OCI-LY1 (cell line): ENCODE results near the gene TRIM67.

Source experiments
- H2AFZ ChIP-seq: fragments of 200-600 bp; sonication (generic), shearing (Covaris generic); 2 replicates; pipeline ENCODE4 v1.6.0; 2014; ENCODE audit warnings: antibody characterized with exemption, mild to moderate bottlenecking, low read length
- H3F3A ChIP-seq: fragments of 200-600 bp; sonication (generic), shearing (Covaris generic); 2 replicates; pipeline ENCODE4 v1.6.0; 2014; ENCODE audit warnings: mild to moderate bottlenecking, antibody characterized with exemption, low read length, moderate library complexity; ENCODE audit not compliant: insufficient read depth
- H3K27ac ChIP-seq: fragments of 200-600 bp; sonication (generic); 2 replicates; pipeline ENCODE4 v1.5.1; 2014; ENCODE audit warnings: low read length, mixed run types, mild to moderate bottlenecking, low read depth; ENCODE audit not compliant: poor library complexity, severe bottlenecking
- H3K27me3 ChIP-seq: fragments of 200-600 bp; sonication (generic); 2 replicates; pipeline ENCODE4 v1.6.0; 2014; ENCODE audit warnings: antibody characterized with exemption, mild to moderate bottlenecking, low read length, moderate library complexity; ENCODE audit not compliant: insufficient read depth
- H3K36me3 ChIP-seq: fragments of 200-600 bp; sonication (generic); 2 replicates; pipeline ENCODE4 v1.6.1; 2014; ENCODE audit warnings: mild to moderate bottlenecking, antibody characterized with exemption, low read length, moderate library complexity, mixed read lengths; ENCODE audit not compliant: insufficient read depth
- H3K4me1 ChIP-seq: fragments of 200-600 bp; sonication (generic); 2 replicates; pipeline ENCODE4 v1.5.1; 2014; ENCODE audit warnings: mild to moderate bottlenecking, low read length, moderate library complexity; ENCODE audit not compliant: insufficient read depth, severe bottlenecking
- H3K4me2 ChIP-seq: fragments of 200-600 bp; sonication (generic), shearing (Covaris generic); 2 replicates; pipeline ENCODE4 v1.6.1; 2014; ENCODE audit warnings: low read length
- H3K4me3 ChIP-seq: fragments of 200-600 bp; sonication (generic); 2 replicates; pipeline ENCODE4 v1.5.1; 2014; ENCODE audit warnings: low read length, low read depth, mild to moderate bottlenecking, mixed read lengths; ENCODE audit not compliant: poor library complexity, severe bottlenecking
- H3K79me2 ChIP-seq: fragments of 200-600 bp; shearing (Covaris generic); 2 replicates; pipeline ENCODE4 v1.6.1; 2016; ENCODE audit warnings: mixed run types, low read length, mixed read lengths; ENCODE audit not compliant: insufficient read depth
- H3K9ac ChIP-seq: fragments of 200-600 bp; sonication (generic), shearing (Covaris generic); 2 replicates; pipeline ENCODE4 v1.6.1; 2014; ENCODE audit warnings: mild to moderate bottlenecking, low read length, mixed read lengths
- H3K9me2 ChIP-seq: fragments of 200-600 bp; sonication (generic), shearing (Covaris generic); 2 replicates; pipeline ENCODE4 v1.6.1; 2014; ENCODE audit warnings: low read depth, mild to moderate bottlenecking, low read length, mixed read lengths
- H3K9me3 ChIP-seq: fragments of 200-600 bp; shearing (Covaris generic); 2 replicates; pipeline ENCODE4 v1.6.1; 2014; ENCODE audit warnings: low read length, mixed read lengths
- H4K20me1 ChIP-seq: fragments of 200-600 bp; sonication (generic), shearing (Covaris generic); 2 replicates; pipeline ENCODE4 v1.6.0; 2016; ENCODE audit warnings: mild to moderate bottlenecking, low read length; ENCODE audit not compliant: insufficient read depth
- EZH2 ChIP-seq: fragments of 200-600 bp; sonication (generic), shearing (Covaris generic); IDR thresholded peaks from 2 replicates; pipeline ENCODE4 v1.8.0; 2017; ENCODE audit warnings: borderline replicate concordance, mixed run types, mild to moderate bottlenecking, antibody characterized with exemption, low read length, moderate library complexity, mixed read lengths
- TF ChIP-seq, protein P1 (sequence below): fragments of 200-600 bp; sonication (generic), shearing (Covaris generic); IDR thresholded peaks from 2 replicates; pipeline ENCODE4 v1.5.1; 2017; ENCODE audit warnings: mild to moderate bottlenecking, antibody characterized with exemption, low read length, moderate library complexity, mixed read lengths

The TRIM67 gene

DNA sequence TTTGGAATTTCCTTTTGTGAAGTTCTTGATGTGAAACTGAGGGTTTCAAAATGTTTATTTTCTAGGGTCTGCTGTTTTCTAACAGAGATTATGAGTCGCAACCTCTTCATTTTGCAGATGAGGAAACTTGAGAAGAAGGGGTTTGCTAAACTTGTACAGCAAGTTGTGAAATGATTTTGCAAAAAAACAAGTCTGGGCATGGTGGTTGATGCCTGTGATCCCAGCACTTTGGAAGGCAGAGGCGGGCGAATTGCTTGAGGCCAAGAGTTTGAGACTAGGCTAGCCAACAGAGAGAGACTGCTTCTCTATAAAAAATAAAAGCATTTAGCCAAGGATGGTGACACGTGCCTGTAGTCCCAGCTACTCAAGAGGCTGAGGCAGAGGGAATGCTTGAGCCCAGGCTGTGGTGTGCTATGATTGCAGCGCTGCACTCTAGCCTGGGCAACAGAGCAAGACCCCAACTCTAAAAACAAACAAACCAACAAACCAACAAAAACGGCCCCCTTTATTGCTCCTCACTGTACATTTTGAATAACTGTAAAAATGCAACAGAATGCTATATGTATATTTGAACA, 9.9 kb downstream of the TRIM67 start:
- Histone ChIP-seq H3K9ac (no peak overlapping the region), H3K4me1 (no peaks in the 10 kb centered on the region), H3K9me3 (no peaks in the 10 kb centered on the region), H3K27me3 (no peaks in the 10 kb centered on the region), H3K9me2 (no peaks in the 10 kb centered on the region), H3K4me3 (no peak overlapping the region), H2AFZ (no peak overlapping the region), H4K20me1 (no peaks in the 10 kb centered on the region), H3K4me2 (no peak overlapping the region), H3K27ac (no peak overlapping the region), H3F3A (no peaks in the 10 kb centered on the region), H3K79me2 (no peaks in the 10 kb centered on the region), H3K36me3 (no peaks in the 10 kb centered on the region)
- TF ChIP-seq EZH2 = no peak
- TF ChIP-seq, protein P1, sequence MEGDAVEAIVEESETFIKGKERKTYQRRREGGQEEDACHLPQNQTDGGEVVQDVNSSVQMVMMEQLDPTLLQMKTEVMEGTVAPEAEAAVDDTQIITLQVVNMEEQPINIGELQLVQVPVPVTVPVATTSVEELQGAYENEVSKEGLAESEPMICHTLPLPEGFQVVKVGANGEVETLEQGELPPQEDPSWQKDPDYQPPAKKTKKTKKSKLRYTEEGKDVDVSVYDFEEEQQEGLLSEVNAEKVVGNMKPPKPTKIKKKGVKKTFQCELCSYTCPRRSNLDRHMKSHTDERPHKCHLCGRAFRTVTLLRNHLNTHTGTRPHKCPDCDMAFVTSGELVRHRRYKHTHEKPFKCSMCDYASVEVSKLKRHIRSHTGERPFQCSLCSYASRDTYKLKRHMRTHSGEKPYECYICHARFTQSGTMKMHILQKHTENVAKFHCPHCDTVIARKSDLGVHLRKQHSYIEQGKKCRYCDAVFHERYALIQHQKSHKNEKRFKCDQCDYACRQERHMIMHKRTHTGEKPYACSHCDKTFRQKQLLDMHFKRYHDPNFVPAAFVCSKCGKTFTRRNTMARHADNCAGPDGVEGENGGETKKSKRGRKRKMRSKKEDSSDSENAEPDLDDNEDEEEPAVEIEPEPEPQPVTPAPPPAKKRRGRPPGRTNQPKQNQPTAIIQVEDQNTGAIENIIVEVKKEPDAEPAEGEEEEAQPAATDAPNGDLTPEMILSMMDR = no peak

DNA sequence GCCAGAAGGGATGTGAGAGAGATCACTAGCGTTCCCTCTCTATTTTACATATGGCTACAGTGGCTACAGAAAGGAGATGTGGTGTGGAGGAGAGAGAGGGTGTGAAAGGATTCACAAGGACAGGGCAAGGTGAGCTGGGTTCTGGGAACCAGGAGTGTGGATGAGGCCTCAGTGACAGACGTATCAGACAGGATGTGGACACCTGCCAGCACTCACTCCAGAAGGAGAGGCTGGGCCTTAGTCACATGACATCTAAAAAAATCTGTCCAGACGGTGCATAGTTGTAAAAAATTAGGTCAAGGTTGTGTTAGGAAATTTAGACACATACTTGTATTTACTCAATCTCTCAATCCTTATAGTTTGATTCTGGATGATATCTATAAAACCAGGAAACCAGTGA, 10.6 kb downstream of the TRIM67 start:
- Histone ChIP-seq H3K9me3 (no peaks in the 10 kb centered on the region), H3K4me2 (no peak overlapping the region), H3K4me1 (no peaks in the 10 kb centered on the region), H2AFZ (no peak overlapping the region), H3F3A (no peaks in the 10 kb centered on the region), H3K79me2 (no peaks in the 10 kb centered on the region), H3K36me3 (no peaks in the 10 kb centered on the region), H3K27ac (no peak overlapping the region), H3K9ac (no peak overlapping the region), H3K4me3 (no peak overlapping the region), H3K9me2 (no peaks in the 10 kb centered on the region), H4K20me1 (no peaks in the 10 kb centered on the region), H3K27me3 (no peaks in the 10 kb centered on the region; the same call in 1 of the 2 replicates)
- TF ChIP-seq, protein P1 = no peak
- TF ChIP-seq EZH2 = no peak

DNA sequence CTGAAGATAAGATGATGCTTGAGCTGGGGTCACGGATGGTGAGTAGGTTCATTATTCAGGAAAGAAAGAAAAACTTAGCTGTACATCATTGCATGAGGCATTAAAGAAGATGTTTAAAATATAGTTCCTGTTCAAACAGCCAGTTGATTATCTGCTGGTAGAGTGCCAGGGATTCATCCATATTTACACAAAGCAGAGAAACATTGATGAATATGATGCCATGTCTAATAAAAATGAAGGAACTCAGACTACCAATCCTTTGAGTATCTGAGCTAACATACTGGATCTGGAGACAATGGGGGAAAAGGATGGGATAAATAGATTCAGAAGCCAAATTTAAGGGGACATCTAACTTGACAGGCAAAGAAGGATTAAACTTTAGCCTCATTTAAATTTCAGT, 14.6 kb downstream of the TRIM67 start:
- H3F3A ChIP-seq = no peaks in the 10 kb centered on the region
- no peaks in the 10 kb centered on the region for H3K36me3 ChIP-seq
- H3K9me2 ChIP-seq = no peaks in the 10 kb centered on the region
- TF ChIP-seq, protein P1 = no peak
- no peak for TF ChIP-seq EZH2
- H3K9me3 ChIP-seq = no peaks in the 10 kb centered on the region
- no peak overlapping the region for H3K4me3 ChIP-seq
- no peak overlapping the region for H3K27ac ChIP-seq
- H2AFZ ChIP-seq = no peak overlapping the region
- H3K27me3 ChIP-seq = no peaks in the 10 kb centered on the region; the same call in 1 of the 2 replicates
- no peak overlapping the region for H3K4me2 ChIP-seq
- no peaks in the 10 kb centered on the region for H4K20me1 ChIP-seq
- no peaks in the 10 kb centered on the region for H3K4me1 ChIP-seq
- H3K79me2 ChIP-seq = no peaks in the 10 kb centered on the region
- no peak overlapping the region for H3K9ac ChIP-seq
